ENCODE data around the gene TENM3.

The TENM3 gene

GRCh38 chr4:182564724-182565369, 321.6 kb downstream of the TENM3 start:
- no peak for DNase-seq (ENCODE audit: low read depth in 2 of 2)

GRCh38 chr4:182567119-182567518, 323.9 kb downstream of the TENM3 start:
- DNase-seq (ENCODE audit: low read depth in 2 of 2) = no peak

GRCh38 chr4:182569561-182569960, 326.4 kb downstream of the TENM3 start:
- DNase-seq (ENCODE audit: low read depth in 2 of 2) = no peak

- no peak for DNase-seq (ENCODE audit: low read depth in 2 of 2)
Observed at GRCh38 chr4:182574706-182575105, 331.5 kb downstream of the TENM3 start.

GRCh38 chr4:182575225-182575624, 332.0 kb downstream of the TENM3 start:
- no peak for DNase-seq (ENCODE audit: low read depth in 2 of 2)

DNA sequence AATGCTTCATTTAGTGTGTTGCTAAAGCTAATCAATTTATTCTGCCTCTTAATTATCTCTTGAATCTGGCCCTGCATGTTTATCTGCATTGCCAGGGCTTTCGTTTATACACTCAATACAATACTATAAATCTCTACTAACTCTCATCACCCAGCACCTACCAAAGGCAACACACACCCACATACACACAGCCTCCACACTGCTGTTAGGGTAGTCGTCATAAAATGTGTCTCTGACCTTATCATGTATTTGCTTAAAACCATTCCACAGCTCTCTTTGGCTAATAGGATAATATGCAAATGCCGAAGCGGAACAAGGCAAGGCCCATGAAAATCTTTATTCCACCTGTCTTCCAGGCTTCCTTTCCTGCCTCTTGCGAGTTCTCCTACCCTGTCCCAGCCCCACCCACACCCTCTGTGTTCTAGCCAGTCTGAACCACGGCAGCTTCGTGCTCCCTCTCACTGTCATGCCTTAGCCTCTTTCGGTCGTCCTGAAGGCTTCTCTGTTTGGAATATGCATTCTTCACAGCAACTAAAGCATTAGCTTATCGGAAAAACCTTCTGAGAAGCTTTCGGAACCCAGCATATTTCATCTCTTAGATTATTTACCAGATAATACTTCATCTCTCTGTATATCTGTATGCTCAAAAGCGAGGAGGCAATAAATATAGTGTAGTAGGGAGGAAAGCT, 333.5 kb downstream of the TENM3 start:
- DNase-seq (ENCODE audit: low read depth in 2 of 2) = no peak

DNA sequence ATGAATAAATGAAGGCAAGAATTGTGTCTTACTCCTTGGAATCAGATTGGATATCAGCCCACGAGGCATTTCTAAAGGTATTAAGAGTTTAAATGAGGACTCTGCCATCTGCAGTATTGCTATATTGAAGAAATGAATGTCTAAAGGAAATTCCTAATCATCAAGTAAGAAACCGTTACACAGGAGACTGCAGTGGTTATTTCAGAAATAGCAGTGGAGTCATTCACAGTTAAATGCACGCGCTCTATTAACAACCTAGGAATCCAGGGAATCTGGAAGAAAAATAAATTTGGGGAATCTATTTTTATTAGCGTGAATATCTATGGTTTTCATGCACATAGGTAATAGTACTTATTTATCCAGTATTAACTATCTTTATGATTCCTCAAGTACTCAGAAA, 334.2 kb downstream of the TENM3 start:
- DNase-seq (ENCODE audit: low read depth in 2 of 2) = no peak

DNA sequence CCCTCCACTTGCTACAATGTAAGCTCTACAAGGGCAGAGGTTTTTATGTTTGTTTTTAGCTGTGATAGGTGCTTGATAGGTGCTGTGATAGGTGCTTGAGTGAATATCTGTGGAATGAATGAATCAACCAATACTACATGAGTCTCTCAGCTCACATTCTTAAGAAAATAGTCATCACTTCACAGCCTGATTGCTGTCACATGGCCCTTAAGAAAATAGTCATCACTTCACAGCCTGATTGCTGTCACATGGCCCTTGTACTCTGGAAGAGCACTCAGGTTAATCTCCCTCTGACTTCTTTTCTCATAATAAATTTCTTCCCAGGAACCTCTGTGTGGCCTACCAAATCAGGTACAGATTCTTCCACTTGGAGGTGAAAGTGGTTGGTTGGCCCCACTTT, 335.2 kb downstream of the TENM3 start:
- DNase-seq (ENCODE audit: low read depth in 2 of 2) = no peak

DNA sequence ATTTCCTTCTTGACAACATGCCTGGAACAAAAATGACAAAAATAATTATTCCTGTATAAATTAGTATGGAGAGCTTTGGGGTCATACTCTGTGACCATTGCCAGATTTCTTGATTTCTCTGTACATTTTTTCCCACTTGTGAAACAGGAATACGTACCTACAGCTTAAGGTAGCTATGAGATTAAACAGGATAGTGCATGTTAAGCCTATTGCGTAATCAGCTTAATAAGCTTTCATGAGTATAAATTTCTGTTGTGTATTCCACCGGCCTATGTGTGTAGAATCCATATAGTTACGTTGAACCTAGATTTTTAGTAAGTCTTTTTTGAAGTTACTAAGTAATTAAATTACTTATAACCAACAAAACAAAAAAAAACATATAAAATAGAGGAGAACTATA, 339.0 kb downstream of the TENM3 start:
- no peak for DNase-seq (ENCODE audit: low read depth in 2 of 2)

GRCh38 chr4:182583703-182584415, 340.7 kb downstream of the TENM3 start:
- no peak for DNase-seq (ENCODE audit: low read depth in 2 of 2)

GRCh38 chr4:182585321-182585720, 342.1 kb downstream of the TENM3 start:
- DNase-seq (ENCODE audit: low read depth in 2 of 2) = no peak

- no peak for DNase-seq (ENCODE audit: low read depth in 2 of 2)
Observed at GRCh38 chr4:182589100-182589499, 345.9 kb downstream of the TENM3 start.

DNA sequence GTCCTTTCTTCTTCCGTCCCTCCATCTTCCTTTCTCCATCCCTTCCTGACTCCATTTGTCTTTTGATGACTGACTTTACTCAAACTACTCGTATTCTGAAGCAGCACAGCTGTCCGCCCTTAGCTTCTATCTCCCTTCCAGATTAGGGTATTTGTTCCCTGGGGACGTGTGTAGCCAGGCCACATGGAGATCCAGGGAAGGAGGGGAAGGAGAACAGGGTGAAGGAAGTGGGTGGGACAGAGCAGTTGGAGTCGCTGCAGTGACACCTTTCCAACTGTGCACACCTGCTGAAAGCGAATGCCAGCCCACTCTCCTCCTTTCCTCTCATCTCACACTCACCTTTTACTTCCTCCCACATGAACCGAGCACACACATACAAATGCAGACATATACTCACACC, 350.2 kb downstream of the TENM3 start:
- DNase-seq (ENCODE audit: low read depth in 2 of 2) = no peak

GRCh38 chr4:182593864-182594263, 350.7 kb downstream of the TENM3 start:
- DNase-seq (ENCODE audit: low read depth in 2 of 2) = no peak

- no peak for DNase-seq (ENCODE audit: low read depth in 2 of 2)
Observed at GRCh38 chr4:182600093-182600492, 356.9 kb downstream of the TENM3 start.

DNA sequence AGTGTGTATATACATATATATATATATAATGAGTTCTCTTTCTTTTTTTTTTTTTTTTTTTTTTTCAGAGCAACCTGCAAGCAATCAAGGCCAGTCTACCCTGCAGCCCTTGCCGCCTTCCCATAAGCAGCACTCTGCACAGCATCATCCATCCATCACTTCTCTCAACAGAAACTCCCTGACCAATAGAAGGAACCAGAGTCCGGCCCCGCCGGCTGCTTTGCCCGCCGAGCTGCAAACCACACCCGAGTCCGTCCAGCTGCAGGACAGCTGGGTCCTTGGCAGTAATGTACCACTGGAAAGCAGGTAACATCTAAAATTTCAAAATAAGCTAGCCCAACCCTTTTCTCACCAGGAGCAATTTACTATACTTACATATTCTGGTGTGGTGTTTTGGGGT, 357.7 kb downstream of the TENM3 start:
- no peak for DNase-seq (ENCODE audit: low read depth in 2 of 2)

DNA sequence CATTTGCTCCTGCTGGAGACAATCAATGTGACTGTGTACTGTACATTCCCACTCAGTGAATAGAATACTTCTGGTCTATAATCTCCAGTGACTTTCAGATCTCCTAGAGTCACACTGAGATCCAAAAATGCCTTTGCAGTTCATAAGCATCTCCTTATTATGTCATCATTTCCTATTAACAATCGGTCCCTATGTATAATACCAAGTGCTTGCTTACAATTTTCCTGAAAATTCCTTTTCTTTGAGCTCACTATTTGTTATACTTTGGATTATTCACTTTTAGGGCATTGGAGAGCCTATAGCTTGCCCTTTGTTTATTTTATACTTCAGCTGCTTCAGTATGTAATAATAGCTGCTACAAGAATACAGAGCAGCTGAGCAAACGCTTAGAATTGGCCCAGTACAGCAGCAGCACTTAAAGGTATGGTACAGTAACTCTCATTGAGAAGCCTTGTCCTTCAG, 361.0 kb downstream of the TENM3 start:
- DNase-seq (ENCODE audit: low read depth in 2 of 2) = no peak

DNA sequence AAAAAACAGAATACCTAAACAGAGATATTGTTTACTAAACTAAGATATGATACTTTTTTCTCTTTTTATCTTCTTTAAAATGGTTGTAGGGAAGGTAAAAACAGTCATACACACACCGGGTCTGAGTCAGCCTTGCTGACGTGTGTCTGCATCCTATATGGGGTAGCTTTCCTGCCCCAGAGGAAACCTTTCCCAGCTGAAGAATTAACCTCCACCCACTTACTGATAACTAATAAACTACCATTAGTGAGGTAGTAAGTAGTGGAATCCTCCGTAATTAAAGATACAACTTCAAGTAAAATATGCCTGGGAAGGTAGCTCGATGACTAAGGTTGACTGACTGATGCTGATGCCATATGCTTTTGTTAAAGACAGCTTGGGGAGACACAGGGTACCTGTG, 361.8 kb downstream of the TENM3 start:
- no peak for DNase-seq (ENCODE audit: low read depth in 2 of 2)

GRCh38 chr4:182608525-182608924, 365.3 kb downstream of the TENM3 start:
- DNase-seq (ENCODE audit: low read depth in 2 of 2) = no peak

- no peak for DNase-seq (ENCODE audit: low read depth in 2 of 2)
Observed at GRCh38 chr4:182616476-182616875, 373.3 kb downstream of the TENM3 start.

GRCh38 chr4:182619660-182620059, 376.5 kb downstream of the TENM3 start:
- no peak for DNase-seq (ENCODE audit: low read depth in 2 of 2)

- DNase-seq (ENCODE audit: low read depth in 2 of 2) = no peak
Observed at GRCh38 chr4:182620111-182620980, 377.1 kb downstream of the TENM3 start.

Data from stimulated activated CD8-positive, alpha-beta memory T cell treated with anti-CD3 and anti-CD28 coated beads, Interleukin-7, amount 100 ng/mL, for 1 hour (primary cell).